NCI-H524 treated with DMSO at 0.1 percent for 48 hours (cell line): Measurements from ENCODE around the gene SYNDIG1.

Experiments used
- DNase-seq: peaks from one replicate; lab custom pipeline; 2025; lab: John Stamatoyannopoulos, UW

Gene SYNDIG1

DNA sequence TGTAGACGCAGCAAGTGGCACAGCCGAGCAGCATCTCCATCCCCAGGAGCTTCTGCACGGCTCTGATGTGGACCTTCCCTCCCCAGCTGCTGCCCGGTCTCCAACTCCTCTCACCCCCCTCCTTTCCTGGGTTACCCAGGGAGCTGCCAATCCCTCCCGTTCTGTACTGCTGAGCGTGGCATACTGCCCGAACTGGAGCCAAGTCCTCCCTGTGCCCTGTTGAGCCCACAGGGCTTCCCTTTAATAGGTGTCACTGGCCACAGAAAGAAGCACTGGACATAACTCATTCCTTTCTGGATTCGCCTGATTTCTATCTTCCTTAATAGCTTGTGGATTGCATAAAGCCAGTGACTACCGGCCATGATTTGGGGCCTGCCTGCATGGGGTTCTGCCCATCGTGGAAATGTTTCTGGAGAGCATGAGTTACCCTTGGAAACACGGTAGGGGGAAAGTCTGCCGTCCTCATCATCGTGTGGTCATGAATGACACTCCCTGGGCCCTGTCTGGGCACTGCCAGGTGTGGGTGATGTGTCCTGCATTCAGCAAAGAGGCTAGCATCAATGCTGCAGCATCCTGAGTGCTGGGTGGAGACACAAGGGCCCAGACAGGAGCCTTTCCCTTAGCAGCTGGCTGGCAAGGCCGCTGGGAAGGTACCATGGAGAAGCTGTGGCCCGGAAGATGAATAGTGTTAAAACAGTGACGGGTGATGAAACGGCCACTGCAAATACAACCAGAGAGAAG lies 189.7 kb downstream of the SYNDIG1 start:
- DNase-seq, result no peak

DNA sequence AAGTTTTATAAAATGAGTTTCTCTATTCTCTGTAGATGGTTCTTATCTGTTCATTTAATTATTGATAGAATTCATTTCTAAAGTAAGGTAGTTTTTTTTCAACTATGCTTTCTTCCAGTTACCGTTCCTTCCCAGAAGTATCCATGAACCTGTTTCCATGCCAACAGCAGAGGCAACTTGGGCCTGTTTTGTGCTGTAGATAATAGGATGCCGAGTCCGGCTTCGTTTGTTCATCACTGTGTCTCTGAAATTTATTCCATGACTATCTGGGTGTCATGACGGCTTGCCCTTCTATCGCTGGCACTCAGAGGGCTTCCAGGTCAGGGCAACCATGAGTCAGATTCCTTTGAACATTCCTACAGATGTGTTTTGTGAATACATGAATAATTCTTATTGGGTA lies 190.4 kb downstream of the SYNDIG1 start:
- no peak for DNase-seq

DNA sequence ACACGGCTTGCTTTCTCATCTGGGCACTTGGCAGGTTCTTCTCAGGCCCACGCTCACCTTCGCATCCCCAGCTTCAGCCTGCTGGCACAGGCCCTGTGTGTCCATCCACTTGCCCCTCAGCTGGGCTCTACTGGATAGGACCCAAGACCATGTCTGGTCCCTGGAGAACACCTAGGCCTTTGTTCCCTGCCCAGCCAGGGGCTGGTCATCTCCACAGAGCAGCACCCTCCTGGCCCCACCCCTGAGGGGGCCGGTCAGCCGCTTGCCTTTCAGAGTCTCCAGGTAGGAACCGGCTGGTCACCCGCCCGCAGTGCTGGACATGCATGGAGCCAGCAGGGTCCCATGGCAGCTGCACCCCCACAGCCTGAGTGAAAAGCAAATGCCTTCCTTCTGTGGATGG lies 191.2 kb downstream of the SYNDIG1 start:
- DNase-seq, result no peak

DNA sequence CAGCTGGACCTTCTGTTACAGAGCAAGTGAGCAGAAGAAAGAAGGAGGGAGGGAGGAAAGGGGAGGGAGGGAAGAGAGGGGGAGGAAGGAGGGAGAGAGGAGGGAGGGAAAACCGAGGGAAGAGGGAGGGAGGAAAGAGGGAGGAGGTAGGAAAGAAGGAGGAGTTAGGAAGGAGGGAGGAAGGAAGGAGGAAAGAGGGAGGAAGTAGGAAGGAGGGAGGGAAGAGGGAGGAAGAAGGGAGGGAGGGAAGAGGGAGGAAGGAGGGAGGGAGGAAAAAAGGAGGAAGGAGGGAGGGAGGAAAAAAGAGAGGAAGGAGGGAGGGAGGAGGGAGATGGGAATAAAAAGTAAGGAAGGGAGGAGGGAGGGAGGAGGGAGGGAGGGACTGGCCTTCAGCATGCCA lies 191.8 kb downstream of the SYNDIG1 start:
- no peak for DNase-seq

DNA sequence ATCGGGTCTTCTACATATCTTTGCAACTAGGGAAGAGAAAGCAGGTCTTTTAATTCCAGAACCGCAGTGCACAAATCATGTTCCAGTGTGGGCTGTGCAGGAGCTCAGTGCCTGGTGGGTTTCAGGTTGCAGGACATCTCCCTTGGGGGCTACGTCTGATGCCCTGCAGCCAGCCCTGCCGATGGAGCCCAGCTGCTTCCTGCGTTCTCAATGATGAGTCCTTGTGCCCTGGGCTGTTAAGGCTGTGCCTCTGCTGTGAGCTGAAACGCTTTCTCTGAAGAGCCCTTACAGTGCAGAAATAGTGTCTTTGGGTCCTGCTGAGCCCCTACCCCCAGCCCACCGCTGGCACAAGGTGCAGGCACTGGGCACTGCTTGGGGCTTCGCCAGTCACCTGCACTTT lies 192.9 kb downstream of the SYNDIG1 start:
- peak; percentile 60 for DNase-seq

DNA sequence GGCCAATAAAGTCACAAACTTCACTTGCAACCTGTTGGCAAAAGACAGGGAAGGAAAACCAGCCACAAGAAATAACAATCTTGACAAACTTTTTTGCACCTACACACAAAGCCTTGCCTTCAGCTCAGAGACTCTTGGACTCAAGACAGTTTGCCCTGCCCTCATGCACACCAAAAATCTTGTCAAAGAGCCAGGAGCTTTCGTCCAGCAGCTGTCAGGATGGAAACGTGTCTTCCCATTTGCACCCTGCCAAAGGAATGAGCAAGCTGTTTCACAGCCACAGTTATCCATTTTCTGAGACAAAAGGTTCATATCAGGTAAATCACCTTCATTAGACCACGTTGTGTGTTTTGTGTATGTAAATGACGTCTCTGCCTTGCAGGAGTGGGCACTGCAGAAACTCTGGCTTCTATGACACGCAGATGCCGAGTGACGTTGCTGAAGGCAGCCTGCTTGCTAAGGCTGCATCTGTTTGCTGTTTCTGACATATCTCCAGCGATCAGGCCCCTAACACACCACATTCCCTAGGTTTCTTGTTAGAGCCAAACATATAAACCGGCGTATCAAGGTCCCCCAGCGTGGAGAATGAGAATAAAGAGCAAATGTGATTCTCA lies 193.4 kb downstream of the SYNDIG1 start:
- peak; percentile 5 for DNase-seq

DNA sequence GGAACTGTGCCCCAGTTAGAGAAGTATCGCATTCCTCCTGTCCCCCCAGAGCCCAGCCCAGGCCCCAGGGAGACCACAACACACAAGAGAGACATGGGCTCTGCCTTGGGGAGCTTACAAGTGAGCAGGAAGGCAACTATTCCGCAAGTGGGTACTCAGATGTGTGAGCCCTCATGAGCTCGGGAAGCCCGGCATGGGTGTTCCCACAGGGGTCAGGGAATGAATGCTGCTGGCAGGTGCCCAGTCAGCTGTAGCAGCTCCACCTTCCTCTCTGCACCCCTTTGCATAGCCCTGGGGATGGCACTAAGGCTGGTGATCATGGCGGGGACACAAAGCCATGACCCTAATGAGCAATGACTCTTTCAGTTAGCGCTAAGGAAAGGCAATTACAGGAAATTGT lies 194.1 kb downstream of the SYNDIG1 start:
- no peak for DNase-seq

DNA sequence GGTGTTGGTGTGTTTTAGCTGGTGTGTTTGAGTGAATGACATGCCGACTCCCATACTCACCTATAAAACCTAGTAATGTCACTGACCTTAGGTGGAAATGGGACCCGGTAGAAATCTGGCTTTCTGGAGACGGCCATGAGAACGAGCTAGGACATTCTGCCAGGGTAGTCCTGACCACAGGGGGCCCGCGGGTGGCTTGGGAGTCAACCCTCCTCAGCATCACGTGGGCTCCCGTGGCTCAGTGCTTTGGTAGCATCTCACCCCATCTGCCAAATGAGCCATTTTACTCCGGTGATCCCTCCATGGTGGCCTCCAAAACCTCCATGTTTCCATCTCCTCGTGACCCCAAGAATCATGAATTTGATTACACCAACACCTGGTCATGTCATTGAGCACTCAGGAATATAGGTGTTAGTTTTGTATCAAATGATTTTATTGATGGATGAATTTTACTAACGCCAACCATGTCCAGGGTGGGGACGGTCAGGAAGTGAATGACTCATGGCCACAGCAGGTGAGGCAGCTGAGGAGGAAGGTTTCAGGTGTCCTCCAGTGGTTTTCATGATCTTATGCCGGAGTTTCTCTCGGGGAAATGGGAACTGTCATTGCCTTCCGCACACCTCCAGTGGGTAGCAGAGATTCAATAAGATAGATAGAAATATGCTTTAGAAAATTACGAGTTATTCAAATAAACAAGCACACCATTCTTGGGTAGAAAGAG lies 195.0 kb downstream of the SYNDIG1 start:
- no peak for DNase-seq

DNA sequence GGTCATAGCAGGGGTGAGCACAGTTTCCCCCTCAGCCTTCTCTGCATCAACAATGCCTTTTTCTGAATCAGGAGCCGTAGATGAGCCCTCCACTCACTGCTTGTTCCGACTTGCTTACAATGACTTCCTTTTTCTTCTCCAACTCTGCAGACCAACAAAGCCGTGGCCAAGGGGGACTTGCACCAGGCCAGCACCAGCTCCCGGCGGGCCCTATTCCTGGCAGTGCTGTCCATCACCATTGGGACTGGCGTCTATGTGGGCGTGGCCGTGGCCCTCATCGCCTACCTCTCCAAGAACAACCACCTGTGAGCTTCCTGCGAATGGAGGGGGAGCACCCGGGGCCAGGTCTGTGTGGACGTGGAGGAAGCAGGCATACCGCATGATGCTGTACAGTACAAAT lies 195.8 kb downstream of the SYNDIG1 start:
- no peak for DNase-seq

DNA sequence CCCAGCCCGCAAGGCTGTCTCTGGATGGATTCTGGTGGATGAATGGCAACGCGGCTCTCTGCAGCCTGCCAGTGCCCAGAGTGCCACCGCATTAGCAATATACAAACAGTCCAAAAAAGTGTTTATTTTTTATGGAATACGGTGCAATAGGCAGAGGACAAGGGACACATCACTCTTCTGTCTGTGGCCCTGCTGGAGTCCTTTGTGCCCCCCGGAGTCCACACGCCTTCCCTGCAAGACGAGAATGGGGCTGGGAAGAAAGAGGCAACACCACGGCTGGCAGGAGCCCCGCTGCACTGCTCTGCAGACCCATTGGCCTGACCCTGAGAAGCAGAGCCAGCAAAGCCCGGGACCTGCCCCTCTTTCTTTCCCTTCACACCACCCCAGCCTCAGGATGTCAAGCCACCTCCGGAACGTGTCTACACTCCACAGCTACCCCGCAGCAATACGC lies 196.3 kb downstream of the SYNDIG1 start:
- DNase-seq, result no peak

DNA sequence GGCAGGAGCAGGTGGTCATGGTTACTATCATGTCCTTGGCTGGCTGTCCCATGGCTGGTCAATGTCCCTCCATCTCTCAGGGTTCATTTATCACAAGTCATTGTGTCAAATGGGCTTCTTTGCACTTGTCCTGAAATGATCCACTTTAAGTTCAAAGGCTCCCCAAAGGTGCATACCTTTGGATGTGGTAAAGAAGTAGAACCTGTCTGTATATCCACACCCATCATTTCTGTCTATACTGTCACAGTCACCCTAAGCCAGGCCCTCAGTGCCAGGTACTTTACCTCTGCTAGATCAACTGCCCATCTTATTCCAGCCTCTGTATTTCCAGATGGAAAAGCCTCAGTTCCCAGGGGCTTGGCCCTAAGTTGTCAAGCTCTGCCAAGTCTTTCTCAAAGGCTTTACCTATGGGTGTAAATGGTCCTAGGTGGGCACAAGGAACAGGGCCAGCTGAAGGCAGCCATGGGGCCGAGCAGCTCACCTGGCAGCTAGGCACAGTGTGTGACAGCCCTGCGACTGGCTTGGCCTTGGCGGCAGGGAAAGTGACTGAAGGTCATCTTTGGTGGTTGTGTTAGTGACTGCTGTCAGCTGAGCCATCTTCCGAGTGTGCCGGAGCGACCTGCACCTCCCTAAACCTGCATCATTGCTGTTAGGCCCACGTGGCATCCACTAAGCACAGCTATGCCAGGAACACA lies 198.4 kb downstream of the SYNDIG1 start:
- no peak for DNase-seq

DNA sequence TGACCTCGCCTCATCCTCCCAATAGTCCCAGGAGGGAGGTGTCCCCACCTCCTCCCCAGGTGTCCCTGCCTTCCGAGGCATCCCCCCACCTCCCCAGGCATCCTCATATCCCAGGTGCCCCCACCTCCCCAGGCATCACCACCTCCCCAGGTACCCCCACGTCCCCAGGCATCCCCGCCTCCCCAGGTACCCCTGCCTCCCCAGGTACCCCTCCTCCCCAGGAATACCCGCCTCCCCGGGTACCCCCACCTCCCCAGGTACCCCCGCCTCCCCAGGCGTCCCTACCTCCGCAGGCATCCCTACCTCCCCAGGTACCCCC lies 198.9 kb downstream of the SYNDIG1 start:
- no peak for DNase-seq

DNA sequence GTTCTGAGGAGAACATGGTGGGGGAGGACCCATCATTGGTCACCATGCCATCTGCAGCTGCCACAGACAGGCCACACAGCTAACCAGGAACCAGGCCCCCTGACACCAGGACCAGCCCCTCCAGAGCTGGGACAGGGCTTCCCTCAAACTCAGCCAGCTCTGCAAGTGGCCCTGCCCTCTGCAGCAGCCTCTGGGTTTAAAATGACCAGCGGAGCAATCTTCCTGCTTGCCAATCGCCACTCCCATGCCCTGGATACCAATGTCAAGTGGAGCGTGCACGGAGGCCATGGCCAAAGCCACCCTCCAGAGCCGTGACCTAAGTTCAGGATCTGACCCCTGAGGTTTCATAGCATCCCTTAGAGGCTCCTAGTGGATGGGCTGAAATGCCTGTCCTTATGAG lies 199.4 kb downstream of the SYNDIG1 start:
- DNase-seq, result no peak

DNA sequence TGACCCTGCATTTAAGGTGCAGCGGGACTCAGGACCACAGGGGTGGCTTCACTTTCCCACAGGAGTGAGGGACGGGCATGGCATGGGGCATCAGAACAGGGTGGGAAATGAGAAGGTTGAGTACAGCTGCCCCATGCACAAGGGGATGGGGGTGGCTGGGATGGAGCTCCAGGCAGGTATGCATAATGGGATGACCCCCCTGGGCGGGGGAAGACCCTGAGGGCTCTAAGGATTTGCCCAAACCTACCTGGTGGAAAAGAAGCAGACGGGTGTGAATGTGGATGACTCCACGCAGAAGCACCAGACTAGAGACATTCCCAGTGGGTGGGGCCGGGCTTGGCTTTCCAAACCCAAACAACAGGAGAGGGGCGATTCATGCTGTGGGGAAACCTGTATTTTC lies 200.3 kb downstream of the SYNDIG1 start:
- DNase-seq, result no peak

DNA sequence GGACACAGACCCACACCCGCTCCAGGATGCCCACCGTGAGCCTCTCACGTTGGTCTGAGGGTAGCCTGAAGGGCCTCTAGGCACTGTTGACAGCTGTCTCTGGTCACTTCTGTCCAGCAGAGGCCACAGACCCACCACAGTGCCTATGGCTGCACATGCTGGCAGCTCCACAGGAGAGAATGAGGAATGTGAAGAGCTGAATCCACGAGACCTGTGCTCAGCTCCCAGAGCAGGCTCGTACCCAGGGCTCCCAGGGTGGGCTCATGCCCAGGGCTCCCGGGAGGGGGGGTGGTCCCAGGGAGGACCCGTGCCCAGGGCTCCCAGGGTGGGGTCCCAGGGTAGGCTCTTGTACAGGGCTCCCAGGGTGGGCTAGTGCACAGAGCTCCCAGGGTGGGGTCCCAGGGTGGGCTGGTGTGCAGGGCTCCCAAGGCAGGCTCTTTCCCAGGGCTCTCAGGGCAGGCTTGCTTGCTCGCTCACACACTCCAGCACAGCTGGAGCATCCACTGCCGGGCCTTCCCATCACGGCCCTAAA lies 201.0 kb downstream of the SYNDIG1 start:
- no peak for DNase-seq

DNA sequence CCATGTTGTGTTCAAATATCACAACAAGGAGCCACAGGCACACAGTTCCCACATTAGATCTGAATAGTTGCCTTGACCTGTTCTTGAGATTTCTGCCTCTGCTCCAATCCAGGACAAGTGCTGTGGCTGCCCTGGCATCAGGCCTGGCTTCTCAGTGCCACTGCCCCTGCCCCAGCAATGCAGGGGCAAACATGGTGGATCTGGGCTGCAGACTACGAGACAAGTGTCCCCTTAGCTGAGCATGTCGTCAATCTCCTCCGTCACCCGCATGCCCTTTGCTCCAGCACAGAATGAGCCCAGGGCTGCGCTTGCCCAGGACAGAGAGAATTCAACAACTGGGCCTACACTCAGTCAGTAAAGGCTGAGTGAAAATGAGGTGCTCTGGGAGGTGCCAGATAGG lies 201.6 kb downstream of the SYNDIG1 start:
- DNase-seq, result no peak

DNA sequence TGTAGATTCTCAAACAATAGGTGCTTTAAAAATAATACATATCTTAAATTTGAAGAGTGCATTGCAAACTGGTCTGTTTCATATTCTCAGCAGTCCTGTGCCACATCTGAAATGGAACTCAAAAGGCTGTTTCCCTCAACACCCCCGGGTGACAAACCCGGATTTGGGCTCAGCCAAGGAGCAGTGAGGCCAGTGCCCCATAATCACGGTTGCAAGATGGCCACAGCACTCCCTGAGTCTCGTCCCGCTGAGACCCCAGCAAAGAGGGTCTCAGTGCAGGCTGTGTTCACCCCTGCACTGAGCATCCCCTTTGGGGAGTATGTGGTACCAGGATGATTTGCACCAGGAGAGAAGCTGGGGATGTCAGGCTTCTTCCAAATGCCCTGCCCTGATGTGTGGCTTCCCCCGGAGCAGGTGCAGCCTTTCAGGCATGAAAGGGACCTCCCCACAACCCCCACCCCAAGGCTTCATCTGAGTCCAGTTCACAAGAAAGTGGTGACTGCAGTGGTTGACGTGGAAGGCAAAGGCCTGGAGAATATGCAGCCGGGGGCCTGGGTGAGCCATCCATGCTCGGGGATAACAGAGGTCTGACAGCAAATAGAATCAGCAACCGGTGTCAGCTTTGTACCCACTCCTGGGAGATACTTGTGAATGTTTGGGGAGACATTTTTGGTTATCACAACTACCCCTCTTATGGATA lies 202.9 kb downstream of the SYNDIG1 start:
- no peak for DNase-seq

DNA sequence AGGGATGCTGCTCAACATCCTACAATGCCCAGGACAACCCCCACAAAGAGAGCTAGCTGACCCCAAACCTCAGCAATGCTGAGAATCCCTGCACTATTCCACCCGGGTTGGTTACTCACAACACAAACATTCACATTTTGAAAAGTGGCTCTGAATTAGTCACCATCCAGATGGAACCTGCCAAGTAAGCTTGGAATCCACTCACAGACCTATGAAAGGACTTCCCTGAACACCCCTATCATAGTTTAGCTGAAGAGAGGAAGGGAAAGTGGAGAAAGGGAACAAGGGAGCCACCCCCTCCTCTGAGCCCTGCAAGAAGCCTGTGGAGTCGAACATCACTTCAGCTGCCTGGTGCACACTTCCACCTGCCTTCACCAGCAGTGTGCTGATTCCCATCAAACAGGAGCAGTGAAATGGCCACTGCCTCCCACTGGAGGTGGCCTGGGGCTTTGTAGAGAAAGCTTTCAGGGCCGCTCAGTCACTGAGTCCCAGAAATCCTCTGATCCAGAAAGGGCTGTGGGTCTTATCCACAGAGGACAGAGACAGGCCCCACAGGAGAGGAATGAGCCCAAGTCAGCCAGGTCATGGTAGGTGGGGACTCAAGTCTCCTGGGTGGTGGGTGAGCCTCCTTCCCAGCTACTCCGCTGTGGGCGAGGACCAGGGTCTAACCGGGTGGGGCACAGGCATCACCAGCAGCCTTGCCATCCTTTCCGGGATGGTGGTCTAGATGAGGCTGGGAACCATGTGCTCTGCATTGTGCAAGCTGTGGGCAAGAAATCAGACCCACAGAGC lies 203.7 kb downstream of the SYNDIG1 start:
- no peak for DNase-seq

DNA sequence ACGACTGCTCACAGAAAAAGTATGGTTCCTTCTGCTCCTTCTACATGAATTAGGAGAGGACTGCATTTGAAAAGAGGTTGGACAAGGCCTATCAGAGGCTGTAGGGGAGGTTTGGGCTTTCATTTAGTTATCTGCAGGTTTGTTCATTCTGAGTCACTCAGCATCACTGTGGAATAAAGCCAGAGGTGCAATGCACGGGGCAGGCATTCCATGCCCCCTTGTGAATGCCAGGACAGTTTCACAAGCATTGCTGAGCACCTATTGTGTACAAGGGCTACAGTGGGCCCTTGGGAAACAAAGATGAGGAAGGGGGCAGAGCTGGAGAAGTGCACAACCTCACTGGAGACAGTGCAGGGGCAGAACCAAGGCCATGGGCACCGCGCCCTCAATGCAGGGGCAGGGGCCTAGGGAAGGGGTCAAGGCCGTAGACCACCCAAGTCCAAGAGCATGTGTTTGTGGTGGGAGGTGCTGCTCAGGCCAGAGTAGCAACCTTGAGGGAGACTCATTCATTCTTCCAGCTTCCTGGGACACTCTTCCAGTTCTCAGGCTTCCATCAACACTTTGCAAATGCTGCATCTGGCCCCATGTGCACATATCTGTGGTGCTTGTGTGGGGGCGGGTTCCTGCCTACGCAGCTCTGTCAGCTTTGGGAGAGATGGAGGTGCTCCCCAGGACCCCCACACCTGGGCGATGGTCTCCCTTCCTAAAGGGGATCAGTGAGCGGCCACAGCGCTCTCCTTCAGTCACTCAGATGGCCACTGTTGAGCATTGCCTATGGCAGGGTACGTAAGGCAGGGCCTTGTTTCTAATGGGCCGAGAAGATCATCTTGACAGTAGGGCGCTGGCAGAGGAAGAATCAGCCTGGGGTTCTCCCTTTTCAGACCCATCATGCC lies 204.5 kb downstream of the SYNDIG1 start:
- no peak for DNase-seq
